HG02938 (cell line): ENCODE measurements around the gene CDC27.
"Not testable (repeated sequence)": the region's sequence is repeated elsewhere in the genome, so short reads cannot be mapped to it uniquely, and the experiment has no call there.

Experiments used
- ATAC-seq: cut with Tn5 transposase; IDR thresholded peaks from one replicate; pipeline ENCODE4 v1.9.1; 2021; ENCODE audit warnings: mild to moderate bottlenecking, moderate library complexity; ENCODE audit not compliant: unreplicated experiment

CDC27 gene

GRCh38 chr17:47188876-47189731, at the start of gene CDC27:
Gene CDC27 (minus strand): TSS chr17:47189295. CDS start chr17:47189172, 123 bp downstream.
- peak; percentile 88 for ATAC-seq

- ATAC-seq, result no peak
These were observed 49.4 kb upstream of the CDC27 start for GRCh38 chr17:47238321-47239010.

GRCh38 chr17:47237841-47238240, 48.7 kb upstream of the CDC27 start:
- ATAC-seq, result no peak

- ATAC-seq, result no peak
These were observed 46.8 kb upstream of the CDC27 start for GRCh38 chr17:47235923-47236322.

GRCh38 chr17:47235506-47235905, 46.4 kb upstream of the CDC27 start:
- ATAC-seq, result no peak

GRCh38 chr17:47232465-47232864, 43.4 kb upstream of the CDC27 start:
- ATAC-seq, result no peak

GRCh38 chr17:47231866-47232265, 42.8 kb upstream of the CDC27 start:
- no peak for ATAC-seq

GRCh38 chr17:47231334-47231733, 42.2 kb upstream of the CDC27 start:
- ATAC-seq, result no peak

- ATAC-seq, result no peak
These were observed 41.8 kb upstream of the CDC27 start for GRCh38 chr17:47230864-47231263.

- ATAC-seq, result no peak
These were observed 40.7 kb upstream of the CDC27 start for GRCh38 chr17:47229535-47230443.

GRCh38 chr17:47227862-47228261, 38.8 kb upstream of the CDC27 start:
- no peak for ATAC-seq

GRCh38 chr17:47225911-47226688, 37.0 kb upstream of the CDC27 start:
- no peak for ATAC-seq

GRCh38 chr17:47225436-47225858, 36.4 kb upstream of the CDC27 start:
- ATAC-seq, result no peak

- ATAC-seq, result no peak
These were observed 35.9 kb upstream of the CDC27 start for GRCh38 chr17:47224966-47225365.

GRCh38 chr17:47224077-47224476, 35.0 kb upstream of the CDC27 start:
- not testable (repeated sequence) for ATAC-seq

- ATAC-seq, result no peak
These were observed 34.4 kb upstream of the CDC27 start for GRCh38 chr17:47223460-47223859.

GRCh38 chr17:47223007-47223406, 33.9 kb upstream of the CDC27 start:
- ATAC-seq, result no peak

- ATAC-seq, result no peak
These were observed 33.0 kb upstream of the CDC27 start for GRCh38 chr17:47222047-47222446.

GRCh38 chr17:47221154-47221553, 32.1 kb upstream of the CDC27 start:
- ATAC-seq, result no peak

GRCh38 chr17:47220531-47220999, 31.5 kb upstream of the CDC27 start:
- ATAC-seq, result no peak
